Activated CD8-positive, alpha-beta memory T cell treated with anti-CD3 and anti-CD28 coated beads, Interleukin-2, amount 50 U/mL, for 1 hour (primary cell): ENCODE data around the gene SERHL2.
"Not testable (repeated sequence)": the region's sequence is repeated elsewhere in the genome, so short reads cannot be mapped to it uniquely, and the experiment has no call there.

Source experiments
- DNase-seq: peaks from one replicate; pipeline ENCODE4 v3.0.0-alpha.2; 2020; ENCODE audit errors: extremely low read depth

The SERHL2 gene

GRCh38 chr22:42535082-42535731 lies 18.5 kb upstream of the SERHL2 start:
- DNase-seq: not testable (repeated sequence)

- no peak for DNase-seq
Observed at GRCh38 chr22:42536166-42536565, 17.6 kb upstream of the SERHL2 start.

GRCh38 chr22:42536634-42537033 lies 17.1 kb upstream of the SERHL2 start:
- not testable (repeated sequence) for DNase-seq

DNA sequence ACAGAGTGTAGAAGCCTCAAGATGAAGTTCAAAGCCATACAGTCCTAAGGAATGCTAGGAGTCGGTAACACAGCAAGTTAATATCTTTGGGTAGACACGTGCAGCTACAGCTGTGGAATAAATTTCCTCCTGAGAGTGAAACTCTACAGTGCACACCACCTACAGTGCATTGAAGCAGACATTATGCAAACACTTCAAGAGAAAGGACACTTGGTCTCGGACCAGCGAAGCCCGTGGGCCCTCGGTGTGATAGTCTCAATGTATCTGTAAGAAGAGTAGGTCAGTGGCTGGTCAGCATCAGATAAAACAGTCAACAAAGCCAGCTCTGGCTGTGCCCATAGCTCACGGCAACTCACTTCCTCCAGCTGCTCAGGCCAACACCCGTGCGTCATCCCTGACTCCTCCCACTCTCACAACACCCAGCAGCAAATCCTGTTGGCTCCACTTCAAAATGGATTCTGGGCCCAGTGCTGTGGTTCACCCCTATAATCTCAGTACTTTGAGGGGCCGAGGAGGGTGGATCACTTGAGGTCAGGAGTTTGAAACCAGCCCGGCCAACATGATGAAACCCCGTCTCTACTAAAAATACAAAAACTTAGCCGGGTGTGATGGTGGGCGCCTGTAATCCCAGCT lies 16.4 kb upstream of the SERHL2 start:
- not testable (repeated sequence) for DNase-seq

DNA sequence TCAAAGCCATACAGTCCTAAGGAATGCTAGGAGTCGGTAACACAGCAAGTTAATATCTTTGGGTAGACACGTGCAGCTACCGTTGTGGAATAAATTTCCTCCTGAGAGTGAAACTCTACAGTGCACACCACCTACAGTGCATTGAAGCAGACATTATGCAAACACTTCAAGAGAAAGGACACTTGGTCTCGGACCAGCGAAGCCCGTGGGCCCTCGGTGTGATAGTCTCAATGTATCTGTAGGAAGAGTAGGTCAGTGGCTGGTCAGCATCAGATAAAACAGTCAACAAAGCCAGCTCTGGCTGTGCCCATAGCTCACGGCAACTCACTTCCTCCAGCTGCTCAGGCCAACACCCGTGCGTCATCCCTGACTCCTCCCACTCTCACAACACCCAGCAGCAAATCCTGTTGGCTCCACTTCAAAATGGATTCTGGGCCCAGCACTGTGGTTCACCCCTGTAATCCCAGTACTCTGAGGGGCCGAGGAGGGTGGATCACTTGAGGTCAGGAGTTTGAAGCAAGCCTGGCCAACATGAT lies 14.5 kb upstream of the SERHL2 start:
- DNase-seq: not testable (repeated sequence)

GRCh38 chr22:42544686-42545085 lies 9.1 kb upstream of the SERHL2 start:
- no peak for DNase-seq

- DNase-seq: no peak
Observed at GRCh38 chr22:42547562-42547961, 6.2 kb upstream of the SERHL2 start.

- DNase-seq: not testable (repeated sequence)
Observed at GRCh38 chr22:42548126-42548525, 5.6 kb upstream of the SERHL2 start.

GRCh38 chr22:42548597-42549330 lies 5.0 kb upstream of the SERHL2 start:
- no peak for DNase-seq

DNA sequence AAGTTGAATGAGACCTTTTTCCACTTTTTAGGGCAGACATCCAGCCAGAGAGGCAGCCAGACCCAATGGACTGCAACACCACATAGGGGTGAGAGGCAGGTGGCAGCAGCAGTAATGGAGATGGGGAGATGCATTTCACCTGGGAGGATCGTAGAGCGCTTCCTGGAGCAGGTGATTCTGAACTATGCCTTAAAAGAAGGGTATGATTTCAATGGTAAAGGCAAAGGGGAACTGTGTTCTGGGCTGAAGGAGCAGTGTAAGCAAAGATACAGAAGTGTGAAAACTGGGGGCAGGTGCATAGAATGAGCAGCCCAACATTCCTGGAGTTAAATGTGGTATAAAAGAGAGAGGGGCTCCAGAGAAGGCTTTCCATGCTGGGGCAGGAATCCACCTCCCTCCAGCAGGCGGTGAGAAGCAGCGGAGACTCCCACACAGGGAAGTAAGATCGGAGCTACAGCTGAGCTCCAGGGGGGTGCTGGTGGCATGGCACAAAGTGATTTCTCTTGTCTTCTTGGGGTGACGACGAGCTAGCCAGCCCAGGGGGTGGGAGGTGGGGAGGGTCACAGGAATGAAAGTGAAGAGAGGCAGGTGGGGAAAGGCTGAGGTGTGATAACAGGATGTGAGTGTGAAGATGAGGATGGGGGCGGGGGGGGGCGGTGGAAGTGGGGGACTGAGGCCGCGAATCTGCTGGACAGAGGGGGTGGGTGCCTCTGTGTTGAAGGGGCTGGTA lies 4.3 kb upstream of the SERHL2 start:
- DNase-seq: no peak

DNA sequence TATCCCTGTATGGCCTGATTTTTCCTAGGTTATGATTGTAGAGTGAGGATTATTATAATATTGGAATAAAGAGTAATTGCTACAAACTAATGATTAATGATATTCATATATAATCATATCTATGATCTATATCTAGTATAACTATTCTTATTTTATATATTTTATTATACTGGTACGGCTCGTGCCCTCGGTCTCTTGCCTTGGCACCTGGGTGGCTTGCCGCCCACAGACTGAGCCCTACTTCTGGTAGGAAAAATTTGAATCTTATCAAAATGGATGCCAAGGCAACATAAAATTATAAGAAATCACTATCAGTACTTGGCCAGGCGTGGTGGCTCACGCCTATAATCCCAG lies 1.5 kb upstream of the SERHL2 start:
- DNase-seq: not testable (repeated sequence)

DNA sequence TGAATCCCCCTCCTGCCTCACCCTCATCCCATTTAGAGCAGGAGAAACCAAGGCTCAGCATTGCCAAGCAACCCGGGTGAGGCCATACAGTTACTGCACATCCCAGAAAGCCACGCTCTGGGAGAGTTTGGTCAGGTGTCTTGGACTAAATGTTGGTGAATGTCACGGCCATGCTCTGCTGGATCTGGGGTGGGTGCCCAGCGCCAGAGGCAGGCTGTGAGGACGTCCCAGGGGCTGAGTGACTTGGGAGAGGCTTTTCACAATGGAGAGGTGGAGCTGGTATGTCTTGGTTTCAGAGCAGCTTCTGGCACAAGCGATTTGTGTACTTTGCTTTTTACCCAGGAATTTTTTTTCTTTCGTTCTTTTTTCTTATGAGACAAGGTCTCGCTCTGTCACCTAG lies 6.6 kb downstream of the SERHL2 start:
- DNase-seq: no peak

GRCh38 chr22:42560781-42561180 lies 7.0 kb downstream of the SERHL2 start:
- DNase-seq: no peak

DNA sequence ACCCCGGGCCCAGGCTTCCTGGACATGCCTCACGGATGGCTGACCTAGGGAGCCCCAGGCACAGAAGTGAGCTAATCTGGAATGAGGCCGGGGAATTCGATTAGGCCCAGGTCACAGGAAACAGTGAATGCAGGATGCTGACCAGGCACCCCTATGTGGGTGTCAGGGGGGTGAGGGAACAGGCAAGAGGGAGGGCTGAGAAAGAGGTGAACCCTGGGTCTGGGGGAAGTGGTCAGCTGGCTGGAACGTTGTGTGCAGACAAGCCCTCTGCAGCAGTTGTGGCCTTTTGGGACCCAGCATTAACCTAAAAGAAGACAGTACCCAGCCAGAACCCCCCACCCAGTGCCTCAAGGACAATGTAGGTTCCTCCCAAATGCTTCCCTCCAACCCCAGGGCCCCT lies 8.1 kb downstream of the SERHL2 start:
- DNase-seq: no peak

- no peak for DNase-seq
Observed at GRCh38 chr22:42562279-42562678, 8.5 kb downstream of the SERHL2 start.

GRCh38 chr22:42562684-42563083 lies 8.9 kb downstream of the SERHL2 start:
- DNase-seq: no peak

DNA sequence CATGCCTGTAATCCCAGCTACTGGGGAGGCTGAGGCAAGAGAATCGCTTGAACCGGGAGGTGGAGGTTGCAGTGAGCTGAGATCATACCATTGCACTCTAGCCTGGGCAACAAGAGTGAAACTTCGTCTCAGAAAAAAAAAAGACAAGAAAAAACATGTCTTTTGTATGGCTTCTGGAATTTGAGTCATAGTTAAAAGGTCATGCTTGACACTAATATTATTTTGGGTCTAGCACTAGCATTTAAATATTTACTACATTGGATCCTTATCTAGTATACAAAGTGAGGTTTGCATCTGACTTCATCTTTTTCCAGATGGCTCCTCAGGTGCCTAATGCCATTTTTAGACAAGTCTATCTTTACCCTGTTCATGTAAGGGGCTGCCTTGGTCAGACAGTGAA lies 10.2 kb downstream of the SERHL2 start:
- not testable (repeated sequence) for DNase-seq

DNA sequence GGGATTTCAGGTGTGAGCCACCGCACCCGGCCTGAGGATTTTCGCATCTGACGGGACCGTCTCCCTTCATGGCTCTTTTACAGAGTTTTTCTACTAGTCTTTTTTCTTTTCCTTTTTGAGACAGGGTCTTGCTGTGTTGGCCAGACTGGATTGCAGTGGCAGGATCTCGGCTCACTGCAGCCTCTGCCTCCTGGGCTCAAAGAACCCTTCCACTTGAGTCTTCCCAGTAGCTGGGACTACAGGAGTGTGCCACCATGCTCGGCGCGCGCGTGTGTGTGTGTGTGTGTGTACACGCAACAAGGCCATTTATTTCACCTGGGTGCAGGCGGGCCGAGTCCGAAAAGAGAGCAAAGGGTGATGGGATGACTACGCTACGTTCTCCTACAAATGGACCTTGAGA lies 10.9 kb downstream of the SERHL2 start:
- no peak for DNase-seq

DNA sequence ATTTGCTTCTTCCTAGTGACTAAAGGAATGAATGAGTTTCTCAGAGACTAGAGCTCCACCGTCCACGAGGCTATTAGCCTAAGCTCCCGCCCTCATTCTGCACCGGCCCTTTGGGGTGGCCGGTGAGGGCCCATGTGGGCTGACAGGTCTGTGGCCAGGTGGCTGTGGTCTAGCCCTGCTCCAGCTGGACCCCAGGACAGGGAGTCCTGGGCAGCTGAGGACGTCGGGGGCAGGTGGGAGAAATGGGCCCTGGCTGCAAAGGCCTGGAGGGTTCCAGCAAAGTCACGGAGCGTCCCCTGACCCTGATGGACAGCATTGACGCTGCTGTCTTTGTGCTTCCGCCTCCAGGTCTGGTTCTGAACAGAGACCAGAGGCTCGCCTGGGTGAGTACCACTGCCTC lies 12.2 kb downstream of the SERHL2 start:
- no peak for DNase-seq

DNA sequence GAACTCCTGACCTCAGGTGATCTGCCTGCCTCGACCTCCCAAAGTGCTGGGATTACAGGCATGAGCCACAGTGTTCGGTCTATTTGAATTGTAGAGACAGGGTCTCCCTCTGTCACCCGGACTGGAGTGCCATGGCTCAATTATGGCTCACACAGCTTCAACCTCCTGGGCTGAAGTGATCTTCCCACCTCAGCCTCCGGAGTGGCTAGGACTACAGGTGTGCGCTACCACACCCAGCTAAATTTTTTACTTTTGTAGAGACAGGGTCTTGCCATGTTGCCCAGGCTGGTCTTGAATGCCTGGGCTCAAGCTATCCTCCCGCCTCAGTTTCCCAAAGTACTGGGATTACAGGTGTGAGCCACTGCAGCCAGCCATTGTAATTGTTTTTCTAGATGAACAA lies 14.2 kb downstream of the SERHL2 start:
- not testable (repeated sequence) for DNase-seq

DNA sequence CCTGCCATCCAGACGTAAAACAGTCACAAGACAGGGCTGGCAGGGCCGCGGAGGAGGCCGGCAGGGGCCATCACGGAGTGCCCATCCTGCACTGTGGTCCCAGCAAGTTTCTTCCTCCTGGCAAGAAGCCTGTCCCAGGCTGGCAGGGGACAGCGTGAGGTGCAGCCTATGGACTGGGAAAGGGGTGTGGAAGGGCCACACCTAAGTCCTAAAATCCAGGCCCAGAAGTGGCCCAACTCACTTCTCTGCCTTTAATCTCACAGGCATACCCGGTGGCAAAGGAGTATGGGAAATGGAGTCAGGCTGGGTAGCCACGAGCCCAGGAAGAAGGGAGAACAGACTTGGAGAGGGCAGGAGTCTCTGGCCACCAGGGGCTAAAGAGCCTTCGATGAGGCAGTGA lies 16.8 kb downstream of the SERHL2 start:
- DNase-seq: not testable (repeated sequence)

- not testable (repeated sequence) for DNase-seq
Observed at GRCh38 chr22:42571068-42571467, 17.3 kb downstream of the SERHL2 start.
